Caco-2 (cell line): ENCODE measurements around the gene MT1B. TPM values are rescaled to one million over a fixed set of nuclear protein-coding genes. Genes with fewer than 3 reads are reported as not detected.

Source experiments
- BruUV-seq: library from RNA; stranded (reverse); fragments of 400-500 nt; replicated peaks from 2 replicates; lab custom pipeline; 2021; lab: Mats Ljungman, UMichigan
- CTCF ChIA-PET: fragments of 300-600 bp; sonication (Branson Sonifier 250); formaldehyde crosslinking; loops from one replicate; lab custom pipeline; 2022; ENCODE audit warnings: antibody characterized with exemption; lab: Charles Lee
- POLR2A ChIA-PET: fragments of 300-600 bp; sonication (Branson Sonifier 250); formaldehyde crosslinking; loops from one replicate; lab custom pipeline; 2022; ENCODE audit warnings: antibody characterized with exemption; lab: Charles Lee
- DNase-seq, 2 experiments: peaks; one replicate each; pipeline versions ENCODE4 v3.0.0 to v3.0.0-alpha.2; 2020 to 2022
- H3K27me3 ChIP-seq: replicated peaks from 2 replicates; pipeline ENCODE4 v1.6.0; 2011; ENCODE audit warnings: low read length; ENCODE audit not compliant: control insufficient read depth, insufficient read depth
- H3K36me3 ChIP-seq: 2 replicates; pipeline ENCODE4 v1.5.1; 2011; ENCODE audit warnings: low read length; ENCODE audit not compliant: control insufficient read depth, insufficient read depth
- H3K4me1 ChIP-seq: fragments of 250-450 bp; sonication (Bioruptor Pico); 2 replicates; pipeline ENCODE4 v1.5.1; 2020; ENCODE audit warnings: mild to moderate bottlenecking
- H3K4me3 ChIP-seq: 2 replicates; pipeline ENCODE4 v1.5.1; 2011; ENCODE audit warnings: low read depth, mild to moderate bottlenecking, control low read depth, low read length
- H3K9me3 ChIP-seq: fragments of 250-450 bp; sonication (Bioruptor Pico); 2 replicates; pipeline ENCODE4 v1.5.1; 2020; ENCODE audit warnings: mild to moderate bottlenecking, moderate library complexity
- H3K27ac Mint-ChIP-seq: one replicate; pipeline ENCODE4 v1.8.0; 2022; ENCODE audit warnings: mixed read lengths; ENCODE audit not compliant: unreplicated experiment
- H3K27me3 Mint-ChIP-seq: one replicate; pipeline ENCODE4 v1.8.0; 2022; ENCODE audit warnings: mixed read lengths; ENCODE audit not compliant: insufficient read depth, unreplicated experiment
- H3K36me3 Mint-ChIP-seq: one replicate; pipeline ENCODE4 v1.8.0; 2022; ENCODE audit warnings: mild to moderate bottlenecking, mixed read lengths; ENCODE audit not compliant: insufficient read depth, unreplicated experiment
- H3K4me1 Mint-ChIP-seq: one replicate; pipeline ENCODE4 v1.8.0; 2022; ENCODE audit warnings: low read depth, mixed read lengths; ENCODE audit not compliant: unreplicated experiment
- H3K4me3 Mint-ChIP-seq: one replicate; pipeline ENCODE4 v1.8.0; 2022; ENCODE audit warnings: mild to moderate bottlenecking, moderate library complexity, mixed read lengths; ENCODE audit not compliant: unreplicated experiment
- H3K9me3 Mint-ChIP-seq: one replicate; pipeline ENCODE4 v1.8.0; 2022; ENCODE audit warnings: mixed read lengths; ENCODE audit not compliant: unreplicated experiment
- intact Hi-C: fragments of 100-400 bp; cut with micrococcal nuclease; formaldehyde crosslinking; loops from one replicate; pipeline ENCODE4 v1.10.0; 2022; ENCODE audit not compliant: unreplicated experiment
- total RNA-seq: library from RNA; stranded (reverse); gene quantifications from 2 replicates; pipeline ENCODE4 v1.2.3, GENCODE V29; 2022
- TF ChIP-seq, protein P1 (sequence below), 2 experiments: fragments of 200-600 bp in 1 of 2; IDR thresholded peaks; 1 replicate in 1 of 2; 2 replicates in 1 of 2; pipeline versions ENCODE4 v1.5.1 to v1.8.0; 2011 to 2022; ENCODE audit warnings: antibody characterized with exemption in 1 of 2, control low read depth in 1 of 2, inconsistent platforms in 1 of 2, low read depth in 1 of 2, low read length in 1 of 2, mild to moderate bottlenecking in 1 of 2, moderate library complexity in 1 of 2; ENCODE audit not compliant: insufficient read depth in 1 of 2, severe bottlenecking in 1 of 2, unreplicated experiment in 1 of 2

MT1B gene
- total RNA-seq, 1 experiment from 2014 or later: not detected

DNA sequence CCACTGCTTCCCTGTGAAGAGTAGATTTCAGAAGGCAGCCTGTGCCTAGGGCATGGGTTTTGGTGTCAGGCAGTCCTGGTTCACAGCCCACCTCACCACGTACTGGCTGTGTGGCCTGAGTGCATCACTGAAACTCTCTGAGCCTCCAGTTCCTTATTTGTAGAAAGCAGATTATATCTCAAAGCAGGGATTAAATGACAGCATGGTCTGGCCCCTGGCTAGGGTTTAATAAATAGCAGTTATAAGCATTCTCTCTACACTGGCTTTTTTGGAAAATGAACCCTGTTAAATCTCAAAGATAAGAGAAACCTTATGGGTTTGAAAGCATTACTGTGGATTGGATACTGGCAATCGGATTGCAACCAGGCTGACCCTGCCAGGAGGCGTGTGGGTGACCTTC lies 22.2 kb upstream of the MT1B start:
- intact Hi-C loops: no loop called here
- CTCF ChIA-PET: interaction anchor here (0.6 kb wide), 1 partner anchor 11 kb away, joined by 3 read pairs; no protein-coding TSS in a partner anchor

DNA sequence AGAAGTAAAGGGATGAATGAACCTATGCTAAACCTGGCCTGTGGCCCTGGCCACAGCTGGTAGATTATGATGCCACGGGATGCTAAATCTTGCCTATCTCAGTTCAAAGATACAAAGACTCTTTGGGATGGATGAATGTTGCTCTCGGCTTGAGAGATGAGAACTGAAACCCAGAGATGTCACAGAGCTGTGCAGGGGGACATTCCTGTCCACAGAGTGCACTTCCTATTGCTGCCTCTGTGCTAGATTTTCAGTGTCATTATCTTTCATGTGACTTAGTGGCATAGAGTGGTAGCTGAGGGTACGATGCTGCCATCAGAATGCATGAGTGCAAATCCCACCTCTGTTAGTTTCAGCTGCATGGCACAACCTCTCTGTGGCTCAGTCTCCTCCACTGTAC lies 21.6 kb upstream of the MT1B start:
- H3K27me3 Mint-ChIP-seq: peaks cover 30% of the 10 kb centered on the region
- TF ChIP-seq, protein P1, sequence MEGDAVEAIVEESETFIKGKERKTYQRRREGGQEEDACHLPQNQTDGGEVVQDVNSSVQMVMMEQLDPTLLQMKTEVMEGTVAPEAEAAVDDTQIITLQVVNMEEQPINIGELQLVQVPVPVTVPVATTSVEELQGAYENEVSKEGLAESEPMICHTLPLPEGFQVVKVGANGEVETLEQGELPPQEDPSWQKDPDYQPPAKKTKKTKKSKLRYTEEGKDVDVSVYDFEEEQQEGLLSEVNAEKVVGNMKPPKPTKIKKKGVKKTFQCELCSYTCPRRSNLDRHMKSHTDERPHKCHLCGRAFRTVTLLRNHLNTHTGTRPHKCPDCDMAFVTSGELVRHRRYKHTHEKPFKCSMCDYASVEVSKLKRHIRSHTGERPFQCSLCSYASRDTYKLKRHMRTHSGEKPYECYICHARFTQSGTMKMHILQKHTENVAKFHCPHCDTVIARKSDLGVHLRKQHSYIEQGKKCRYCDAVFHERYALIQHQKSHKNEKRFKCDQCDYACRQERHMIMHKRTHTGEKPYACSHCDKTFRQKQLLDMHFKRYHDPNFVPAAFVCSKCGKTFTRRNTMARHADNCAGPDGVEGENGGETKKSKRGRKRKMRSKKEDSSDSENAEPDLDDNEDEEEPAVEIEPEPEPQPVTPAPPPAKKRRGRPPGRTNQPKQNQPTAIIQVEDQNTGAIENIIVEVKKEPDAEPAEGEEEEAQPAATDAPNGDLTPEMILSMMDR (IDR thresholded peaks at IDR 0.05; ENCODE audit: insufficient read depth in 1 of 2, low read depth in 1 of 2, low read length in 1 of 2, severe bottlenecking in 1 of 2, unreplicated experiment in 1 of 2): no peak
- ChIA-PET POLR2A (no interaction called here), CTCF (interaction anchor here (0.6 kb wide), 2 partner anchors 11 to 22 kb away, joined by 3 read pairs; partner anchors contain the start of gene MT2A)
- H3K4me3 Mint-ChIP-seq: no peak overlapping the region
- peaks cover 5% of the 10 kb centered on the region for H3K4me1 Mint-ChIP-seq
- H3K36me3 ChIP-seq: no peaks in the 10 kb centered on the region
- no peaks in the 10 kb centered on the region for H3K4me1 ChIP-seq
- intact Hi-C loops: no loop called here
- peaks cover 6% of the 10 kb centered on the region; the same call in 1 of the 2 replicates for H3K27me3 ChIP-seq
- H3K4me3 ChIP-seq: no peak overlapping the region
- no TSS peak for BruUV-seq
- H3K9me3 ChIP-seq: no peaks in the 10 kb centered on the region
- DNase-seq: no peak
- H3K9me3 Mint-ChIP-seq: no peaks in the 10 kb centered on the region
- no peaks in the 10 kb centered on the region for H3K36me3 Mint-ChIP-seq
- H3K27ac Mint-ChIP-seq: no peak overlapping the region

More for the DNA sequence above, 22.2 kb upstream of the MT1B start:
- Histone ChIP-seq H3K4me3 (no peak overlapping the region), H3K27me3 (peaks cover 6% of the 10 kb centered on the region; the same call in 1 of the 2 replicates), H3K9me3 (no peaks in the 10 kb centered on the region), H3K4me1 (no peaks in the 10 kb centered on the region), H3K36me3 (no peaks in the 10 kb centered on the region)
- Mint-ChIP-seq H3K4me3 (no peak overlapping the region), H3K4me1 (peaks cover 5% of the 10 kb centered on the region), H3K9me3 (no peaks in the 10 kb centered on the region), H3K27me3 (peaks cover 24% of the 10 kb centered on the region), H3K36me3 (no peaks in the 10 kb centered on the region), H3K27ac (no peak overlapping the region)
- POLR2A ChIA-PET: no interaction called here
- DNase-seq: no peak
- no TSS peak for BruUV-seq
- TF ChIP-seq, protein P1 (IDR thresholded peaks at IDR 0.05; ENCODE audit: insufficient read depth in 1 of 2, low read depth in 1 of 2, low read length in 1 of 2, severe bottlenecking in 1 of 2, unreplicated experiment in 1 of 2): no peak

DNA sequence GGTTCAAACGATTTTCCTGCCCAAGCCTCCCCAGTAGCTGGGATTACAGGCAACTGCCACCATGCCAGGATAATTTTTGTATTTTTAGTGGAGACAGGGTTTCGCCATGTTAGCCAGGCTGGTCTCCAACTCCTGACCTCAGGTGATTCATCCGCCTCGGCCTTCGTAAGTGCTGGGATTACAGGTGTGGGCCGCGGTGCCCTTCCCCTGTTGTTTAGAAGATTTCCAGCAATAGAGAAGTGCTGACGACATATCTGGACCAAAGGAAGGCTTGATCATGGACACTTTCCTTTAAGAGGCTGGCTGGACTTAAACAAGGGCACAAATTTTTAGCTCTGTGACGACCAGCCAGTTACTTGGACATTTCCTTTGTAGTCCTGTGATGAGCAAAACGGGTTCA lies 20.5 kb upstream of the MT1B start:
- Mint-ChIP-seq H3K36me3 (no peaks in the 10 kb centered on the region), H3K9me3 (no peaks in the 10 kb centered on the region), H3K4me1 (peaks cover 5% of the 10 kb centered on the region), H3K27ac (no peak overlapping the region), H3K4me3 (no peak overlapping the region), H3K27me3 (peaks cover 28% of the 10 kb centered on the region)
- TF ChIP-seq, protein P1 (IDR thresholded peaks at IDR 0.05; ENCODE audit: insufficient read depth in 1 of 2, low read depth in 1 of 2, low read length in 1 of 2, severe bottlenecking in 1 of 2, unreplicated experiment in 1 of 2): no peak
- POLR2A ChIA-PET: no interaction called here
- no peak for DNase-seq
- Histone ChIP-seq H3K9me3 (no peaks in the 10 kb centered on the region), H3K4me1 (no peaks in the 10 kb centered on the region), H3K4me3 (no peak overlapping the region), H3K36me3 (no peaks in the 10 kb centered on the region), H3K27me3 (peaks cover 6% of the 10 kb centered on the region; the same call in 1 of the 2 replicates)
- CTCF ChIA-PET: no interaction called here
- intact Hi-C loops: no loop called here
- BruUV-seq: no TSS peak
